T-helper 2 cell treated with Interferon-gamma antibody and Interleukin-4, amounts not matched to agents 5 μg/mL and 100 μg/mL, for 36 hours (primary cell): ENCODE results near the gene KIF27.
A peak's percentile ranks its signal among the peaks of the same experiment; 100 is the strongest.
"Not testable (repeated sequence)": the region's sequence is repeated elsewhere in the genome, so short reads cannot be mapped to it uniquely, and the experiment has no call there.

Source experiments
- DNase-seq: peaks from one replicate; pipeline ENCODE4 v3.0.0; 2021; ENCODE audit warnings: low spot score
- H3K27ac Mint-ChIP-seq: one replicate; pipeline ENCODE4 v1.8.0; 2021; ENCODE audit warnings: mild to moderate bottlenecking, mixed read lengths
- H3K27me3 Mint-ChIP-seq: one replicate; pipeline ENCODE4 v1.8.0; 2021; ENCODE audit warnings: low read depth, mixed read lengths
- H3K36me3 Mint-ChIP-seq: one replicate; pipeline ENCODE4 v1.8.0; 2021; ENCODE audit warnings: low read depth, mixed read lengths
- H3K4me1 Mint-ChIP-seq: one replicate; pipeline ENCODE4 v1.8.0; 2021; ENCODE audit warnings: low read depth, mixed read lengths
- H3K4me3 Mint-ChIP-seq: one replicate; pipeline ENCODE4 v1.8.0; 2022; ENCODE audit warnings: mild to moderate bottlenecking, moderate library complexity, mixed read lengths
- H3K9me3 Mint-ChIP-seq: one replicate; pipeline ENCODE4 v1.8.0; 2021; ENCODE audit warnings: mixed read lengths

Gene KIF27

GRCh38 chr9:83920927-83921707, at the start of gene KIF27:
KIF27 (minus strand) TSS chr9:83921432; CDS start chr9:83915591, 5,841 bp downstream.
- Mint-ChIP-seq H3K36me3 (peaks cover 2% of the 10 kb centered on the region), H3K9me3 (no peaks in the 10 kb centered on the region), H3K4me3 (peak within 1 kb of the TSS; percentile 86), H3K27me3 (peaks cover 2% of the 10 kb centered on the region), H3K27ac (peak within 1 kb of the TSS; percentile 92), H3K4me1 (peaks cover 14% of the 10 kb centered on the region)
- DNase-seq = peak; percentile 99

- no peak overlapping the region for H3K4me3 Mint-ChIP-seq
- peak overlapping the region; percentile 20 for H3K27ac Mint-ChIP-seq
- H3K9me3 Mint-ChIP-seq = no peaks in the 10 kb centered on the region
- H3K4me1 Mint-ChIP-seq = peaks cover 11% of the 10 kb centered on the region
- no peak for DNase-seq
- peaks cover 72% of the 10 kb centered on the region for H3K36me3 Mint-ChIP-seq
- H3K27me3 Mint-ChIP-seq = no peaks in the 10 kb centered on the region
Observed at GRCh38 chr9:83969602-83970001, 48.4 kb upstream of the KIF27 start.

- Mint-ChIP-seq H3K4me1 (peaks cover 5% of the 10 kb centered on the region), H3K4me3 (no peak overlapping the region), H3K36me3 (peaks cover 52% of the 10 kb centered on the region), H3K27me3 (no peaks in the 10 kb centered on the region), H3K9me3 (no peaks in the 10 kb centered on the region), H3K27ac (no peak overlapping the region)
- DNase-seq = no peak
Observed at GRCh38 chr9:83967073-83967472, 45.8 kb upstream of the KIF27 start.

GRCh38 chr9:83966209-83966582, 45.0 kb upstream of the KIF27 start:
- DNase-seq = no peak
- Mint-ChIP-seq H3K4me3 (no peak overlapping the region), H3K4me1 (peaks cover 4% of the 10 kb centered on the region), H3K36me3 (peaks cover 43% of the 10 kb centered on the region), H3K27ac (no peak overlapping the region), H3K27me3 (no peaks in the 10 kb centered on the region), H3K9me3 (no peaks in the 10 kb centered on the region)

- no peak for DNase-seq
Observed at GRCh38 chr9:83965350-83966208, 44.3 kb upstream of the KIF27 start.

GRCh38 chr9:83964973-83965349, 43.7 kb upstream of the KIF27 start:
- Mint-ChIP-seq H3K4me3 (no peak overlapping the region), H3K9me3 (no peaks in the 10 kb centered on the region), H3K4me1 (peaks cover 2% of the 10 kb centered on the region), H3K27ac (no peak overlapping the region), H3K36me3 (peaks cover 31% of the 10 kb centered on the region), H3K27me3 (no peaks in the 10 kb centered on the region)
- DNase-seq = no peak

More at GRCh38 chr9:83965350-83966208, 44.3 kb upstream of the KIF27 start:
- Mint-ChIP-seq H3K4me1 (peaks cover 2% of the 10 kb centered on the region), H3K36me3 (peaks cover 37% of the 10 kb centered on the region), H3K9me3 (no peaks in the 10 kb centered on the region), H3K27ac (peak overlapping the region; percentile 61), H3K4me3 (no peak overlapping the region), H3K27me3 (no peaks in the 10 kb centered on the region)

- Mint-ChIP-seq H3K9me3 (no peaks in the 10 kb centered on the region), H3K4me3 (no peak overlapping the region), H3K27ac (no peak overlapping the region), H3K36me3 (peaks cover 7% of the 10 kb centered on the region), H3K4me1 (peaks cover 2% of the 10 kb centered on the region), H3K27me3 (no peaks in the 10 kb centered on the region)
- no peak for DNase-seq
Observed at GRCh38 chr9:83962165-83962564, 40.9 kb upstream of the KIF27 start.

- Mint-ChIP-seq H3K9me3 (no peaks in the 10 kb centered on the region), H3K27ac (no peak overlapping the region), H3K27me3 (no peaks in the 10 kb centered on the region)
Observed at GRCh38 chr9:83960991-83961390, 39.8 kb upstream of the KIF27 start.

GRCh38 chr9:83959061-83959460, 37.8 kb upstream of the KIF27 start:
- Mint-ChIP-seq H3K9me3 (no peaks in the 10 kb centered on the region), H3K4me3 (no peak overlapping the region), H3K27ac (no peak overlapping the region), H3K36me3 (peaks cover 5% of the 10 kb centered on the region), H3K27me3 (no peaks in the 10 kb centered on the region), H3K4me1 (peaks cover 13% of the 10 kb centered on the region)
- DNase-seq = no peak

More at GRCh38 chr9:83960991-83961390, 39.8 kb upstream of the KIF27 start:
- peaks cover 6% of the 10 kb centered on the region for H3K4me1 Mint-ChIP-seq
- peaks cover 1% of the 10 kb centered on the region for H3K36me3 Mint-ChIP-seq
- DNase-seq = no peak
- no peak overlapping the region for H3K4me3 Mint-ChIP-seq

- Mint-ChIP-seq H3K9me3 (no peaks in the 10 kb centered on the region), H3K27ac (peak overlapping the region; percentile 96), H3K4me3 (peak overlapping the region; percentile 98), H3K36me3 (peaks cover 9% of the 10 kb centered on the region), H3K4me1 (peaks cover 13% of the 10 kb centered on the region), H3K27me3 (no peaks in the 10 kb centered on the region)
- DNase-seq = no peak
Observed at GRCh38 chr9:83957248-83957513, 35.9 kb upstream of the KIF27 start.

GRCh38 chr9:83956436-83957247, 35.4 kb upstream of the KIF27 start:
- Mint-ChIP-seq H3K4me3 (peak overlapping the region; percentile 98), H3K4me1 (peaks cover 13% of the 10 kb centered on the region), H3K27ac (peak overlapping the region; percentile 96), H3K27me3 (no peaks in the 10 kb centered on the region), H3K36me3 (peaks cover 11% of the 10 kb centered on the region), H3K9me3 (no peaks in the 10 kb centered on the region)
- peak; percentile 72 for DNase-seq

- H3K36me3 Mint-ChIP-seq = peaks cover 11% of the 10 kb centered on the region
- peak overlapping the region; percentile 96 for H3K27ac Mint-ChIP-seq
- peak; percentile 29 for DNase-seq
- H3K9me3 Mint-ChIP-seq = no peaks in the 10 kb centered on the region
- no peaks in the 10 kb centered on the region for H3K27me3 Mint-ChIP-seq
- peaks cover 13% of the 10 kb centered on the region for H3K4me1 Mint-ChIP-seq
- H3K4me3 Mint-ChIP-seq = peak overlapping the region; percentile 98
Observed at GRCh38 chr9:83956086-83956435, 34.8 kb upstream of the KIF27 start.

GRCh38 chr9:83948096-83948495, 26.9 kb upstream of the KIF27 start:
- not testable (repeated sequence) for H3K4me1 Mint-ChIP-seq, DNase-seq, H3K27me3 Mint-ChIP-seq, H3K27ac Mint-ChIP-seq, H3K4me3 Mint-ChIP-seq, H3K9me3 Mint-ChIP-seq
- peaks cover 31% of the 10 kb centered on the region for H3K36me3 Mint-ChIP-seq
